GM12892 (cell line): ENCODE data around the gene NRXN3.

Source experiments
- POLR2AphosphoS5 ChIP-seq: IDR thresholded peaks from 2 replicates; pipeline ENCODE4 v1.6.1; 2011; ENCODE audit warnings: low read depth, low read length, control low read depth
- TAF1 ChIP-seq: IDR thresholded peaks from 2 replicates; pipeline ENCODE4 v1.6.1; 2011; ENCODE audit warnings: low read depth, mild to moderate bottlenecking, control low read depth, low read length, borderline replicate concordance

- no peak for TF ChIP-seq POLR2AphosphoS5
- TF ChIP-seq TAF1 = no peak
These were observed 1124.3 kb downstream of the NRXN3 start for GRCh38 chr14:79294499-79294898.
